GM12878 (cell line): ENCODE measurements around the gene BRCA1. TPM values are rescaled to one million over a fixed set of nuclear protein-coding genes. Genes with fewer than 3 reads are reported as not detected.

Experiments
- ATAC-seq: fragments of 200-7000 bp; cut with Tn5 transposase; 3 replicates; pipeline ENCODE4 v1.9.1; 2020; ENCODE audit warnings: mild to moderate bottlenecking, moderate library complexity
- BruUV-seq: library from RNA; stranded (reverse); fragments of 400-500 nt; replicated peaks from 2 replicates; lab custom pipeline; 2021; lab: Mats Ljungman, UMichigan
- CTCF ChIA-PET: fragments of 300-600 bp; sonication (Branson Sonifier 250); formaldehyde crosslinking; extraction: SDS; loops from one replicate; lab custom pipeline; 2021; ENCODE audit warnings: inconsistent platforms; lab: Yijun Ruan, JAX
- POLR2A ChIA-PET: fragments of 350-600 bp; formaldehyde crosslinking; extraction: SDS; loops from one replicate; lab custom pipeline; 2021; ENCODE audit warnings: inconsistent platforms; lab: Charles Lee
- RAD21 ChIA-PET: fragments of 300-600 bp; sonication (Branson Sonifier 250); formaldehyde crosslinking; loops from one replicate; lab custom pipeline; 2023; ENCODE audit warnings: antibody characterized with exemption; ENCODE audit not compliant: unreplicated experiment; lab: Charles Lee
- SMC1A ChIA-PET: fragments of 300-600 bp; sonication (Branson Sonifier 250); formaldehyde crosslinking; loops from one replicate; lab custom pipeline; 2023; ENCODE audit not compliant: unreplicated experiment, uncharacterized antibody; lab: Charles Lee
- DNase-seq: peaks from one replicate; pipeline ENCODE4 v3.0.0-alpha.2; 2011; ENCODE audit warnings: low read depth, low spot score
- FAIRE-seq: peaks from 3 replicates; lab custom pipeline; 2011; peaks lifted over from hg19 to GRCh38; lab: Jason Lieb, UNC
- H2AFZ ChIP-seq: 2 replicates; pipeline ENCODE4 v1.6.0; 2011; ENCODE audit warnings: low read depth, low read length, control low read depth; ENCODE audit not compliant: control insufficient read depth
- H3K27ac ChIP-seq: 2 replicates; pipeline ENCODE4 v1.5.1; 2011; ENCODE audit warnings: control low read depth; ENCODE audit not compliant: control insufficient read depth, insufficient read depth
- H3K27me3 ChIP-seq, 2 experiments: replicated peaks in 1 of 2; 2 replicates each; pipeline versions ENCODE4 v1.6.0 to v1.6.1; 2011; ENCODE audit warnings: low read length in 1 of 2; ENCODE audit not compliant: control insufficient read depth in 2 of 2, insufficient read depth in 2 of 2
- H3K36me3 ChIP-seq, 2 experiments: 2 replicates each; pipeline ENCODE4 v1.5.1; 2011; ENCODE audit warnings: low read length in 1 of 2; ENCODE audit not compliant: control insufficient read depth in 2 of 2, insufficient read depth in 2 of 2
- H3K4me1 ChIP-seq: 2 replicates; pipeline ENCODE4 v1.6.1; 2011; ENCODE audit warnings: mild to moderate bottlenecking, low read length, moderate library complexity, mixed read lengths; ENCODE audit not compliant: control insufficient read depth, insufficient read depth
- H3K4me2 ChIP-seq: 2 replicates; pipeline ENCODE4 v1.6.0; 2011; ENCODE audit warnings: control low read depth; ENCODE audit not compliant: control insufficient read depth, insufficient read depth
- H3K4me3 ChIP-seq: fragments of 200-600 bp; sonication (generic); 2 replicates; pipeline ENCODE4 v1.5.1; 2016
- H3K79me2 ChIP-seq: 2 replicates; pipeline ENCODE4 v1.6.0; 2011; ENCODE audit warnings: low read length; ENCODE audit not compliant: control insufficient read depth, insufficient read depth
- H3K9ac ChIP-seq: 2 replicates; pipeline ENCODE4 v1.8.0; 2011; ENCODE audit warnings: low read length, control low read depth, mixed read lengths; ENCODE audit not compliant: control insufficient read depth, insufficient read depth
- H3K9me3 ChIP-seq: replicated peaks from 3 replicates; pipeline ENCODE4 v1.5.1; 2011; ENCODE audit warnings: mild to moderate bottlenecking, low read length; ENCODE audit not compliant: control insufficient read depth, insufficient read depth
- H4K20me1 ChIP-seq: 2 replicates; pipeline ENCODE4 v1.6.0; 2011; ENCODE audit not compliant: control insufficient read depth, insufficient read depth
- ATF7 ChIP-seq: fragments of 450-650 bp; IDR thresholded peaks from 2 replicates; pipeline ENCODE4 v1.6.1; 2016; ENCODE audit warnings: low read depth, mild to moderate bottlenecking
- BCL11A ChIP-seq: IDR thresholded peaks from 2 replicates; pipeline ENCODE4 v1.6.1; 2011; ENCODE audit warnings: low read depth, low read length
- EGR1 ChIP-seq, 2 experiments: IDR thresholded peaks; 1 replicate in 1 of 2; 2 replicates in 1 of 2; pipeline ENCODE4 v1.6.1; 2011 to 2012; ENCODE audit warnings: low read depth in 2 of 2, low read length in 2 of 2, borderline replicate concordance in 1 of 2, mild to moderate bottlenecking in 1 of 2, moderate library complexity in 1 of 2
- FOXK2 ChIP-seq: fragments of 450-650 bp; IDR thresholded peaks from 2 replicates; pipeline ENCODE4 v1.6.1; 2017; ENCODE audit warnings: mild to moderate bottlenecking, moderate library complexity
- HDAC2 ChIP-seq: fragments of 200-600 bp; sonication (generic); IDR thresholded peaks from 2 replicates; pipeline ENCODE4 v1.6.1; 2017
- HDAC6 ChIP-seq: fragments of 200-600 bp; sonication (generic); IDR thresholded peaks from one replicate; pipeline ENCODE4 v1.8.0; 2017; ENCODE audit warnings: antibody characterized with exemption; ENCODE audit not compliant: unreplicated experiment
- HDGF ChIP-seq: fragments of 450-650 bp; IDR thresholded peaks from 2 replicates; pipeline ENCODE4 v1.6.1; 2016; ENCODE audit warnings: antibody characterized with exemption
- IKZF2 ChIP-seq, 2 experiments: fragments of 450-650 bp; IDR thresholded peaks; 2 replicates each; pipeline ENCODE4 v1.6.1; 2017; ENCODE audit warnings: mild to moderate bottlenecking in 2 of 2, moderate library complexity in 2 of 2
- MXI1 ChIP-seq: fragments of 150-350 bp; IDR thresholded peaks from 2 replicates; pipeline ENCODE4 v1.6.1; 2011; ENCODE audit warnings: low read depth, mild to moderate bottlenecking, inconsistent platforms, low read length, improper control_type of control experiment
- NFYB ChIP-seq: IDR thresholded peaks from 2 replicates; pipeline ENCODE4 v1.6.1; 2011; ENCODE audit warnings: low read depth, mild to moderate bottlenecking, low read length, improper control_type of control experiment, moderate library complexity; ENCODE audit not compliant: insufficient read depth
- NR2C2 ChIP-seq: IDR thresholded peaks from 2 replicates; pipeline ENCODE4 v1.6.1; 2011; ENCODE audit warnings: borderline replicate concordance, low read depth; ENCODE audit not compliant: control insufficient read depth, insufficient read length
- SMARCA5 ChIP-seq: fragments of 450-650 bp; IDR thresholded peaks from 2 replicates; pipeline ENCODE4 v1.6.1; 2017; ENCODE audit warnings: mild to moderate bottlenecking
- SREBF2 ChIP-seq: IDR thresholded peaks from 2 replicates; pipeline ENCODE4 v1.6.1; 2012; ENCODE audit warnings: mild to moderate bottlenecking, low read length
- ZNF217 ChIP-seq: fragments of 450-650 bp; IDR thresholded peaks from 2 replicates; pipeline ENCODE4 v1.6.1; 2017; ENCODE audit warnings: antibody characterized with exemption, mild to moderate bottlenecking
- ZNF384 ChIP-seq: IDR thresholded peaks from 2 replicates; pipeline ENCODE4 v1.6.1; 2012; ENCODE audit warnings: low read depth, mild to moderate bottlenecking, low read length, improper control_type of control experiment, borderline replicate concordance
- WGBS: methylation state at CpG from one replicate; pipeline ENCODE4 v1.1.6; 2016; ENCODE audit warnings: low lambda C conversion rate; ENCODE audit not compliant: insufficient replicate concordance, insufficient coverage; ENCODE audit errors: missing lambda C conversion rate; 5-methylcytosine and 5-hydroxymethylcytosine counted together
- in situ Hi-C: fragments of 300-500 bp; cut with MboI; formaldehyde crosslinking; loops from 9 replicates; pipeline ENCODE4 v1.14.3; 2018; ENCODE audit warnings: mixed read lengths
- intact Hi-C: fragments of 100-400 bp; cut with micrococcal nuclease; formaldehyde crosslinking; loops from one replicate; pipeline ENCODE4 v1.14.2; 2022; ENCODE audit not compliant: unreplicated experiment
- polyA plus RNA-seq, 11 experiments: library from polyadenylated mRNA; depleted of rRNA in 4 of 11; unstranded in 6 of 11; stranded (reverse) in 5 of 11; fragments of >200 nt; fragmentation: Nextera tagmentation in 4 of 11; fragmentation: Illumina TruSeq in 1 of 11; extraction: Ambion mirVana in 4 of 11; extraction: Trizol in 1 of 11; gene quantifications; 1 replicate in 1 of 11; 2 replicates in 10 of 11; pipeline versions ENCODE4 v1.2.1 to v1.2.3, GENCODE V29; 2011 to 2016; ENCODE audit warnings: inconsistent platforms in 2 of 11, missing spikeins in 2 of 11, low read depth in 1 of 11
- total RNA-seq, 4 experiments: library from RNA; depleted of rRNA in 3 of 4; stranded (reverse); fragments of >200 nt in 3 of 4; fragmentation: Illumina TruSeq in 1 of 4; extraction: Trizol in 1 of 4; gene quantifications; 2 replicates each; pipeline versions ENCODE4 v1.2.1 to v1.2.3, GENCODE V29; 2013 to 2021
- TF ChIP-seq, protein P1 (sequence below): IDR thresholded peaks from 2 replicates; pipeline ENCODE4 v1.6.1; 2011; ENCODE audit warnings: low read depth, mild to moderate bottlenecking, low read length, moderate library complexity, borderline replicate concordance; ENCODE audit errors: extremely low read depth
- TF ChIP-seq, protein P2 (sequence below): fragments of 450-650 bp; formaldehyde crosslinking; IDR thresholded peaks from 2 replicates; pipeline ENCODE4 v1.4.0; 2020; ENCODE audit warnings: mild to moderate bottlenecking, moderate library complexity

Gene BRCA1
- total and polyA plus RNA-seq, 10 of the 15 experiments (the other 5 are each of a cell fraction or from before 2014, with no cell fraction given): 16.8 to 71.2 (median 44.2) TPM

DNA sequence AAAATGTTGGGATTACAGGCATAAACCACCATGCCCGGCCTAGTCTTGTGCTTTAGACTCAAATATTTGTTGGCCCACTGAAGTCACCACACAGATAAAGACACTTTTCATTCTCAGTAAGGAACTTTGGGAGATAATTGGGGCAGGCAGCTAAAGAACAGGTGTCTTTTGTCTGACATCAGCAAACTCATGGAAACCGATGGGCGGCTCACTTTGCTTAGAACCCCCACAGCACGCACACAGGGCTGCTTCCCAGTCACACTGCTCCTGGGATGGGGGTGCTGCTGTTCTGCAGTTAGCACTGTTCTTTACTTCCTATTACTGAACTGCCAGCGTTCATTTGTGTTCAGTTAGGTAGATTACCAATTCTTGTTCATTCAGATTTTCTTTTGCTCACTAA, 18.0 kb upstream of the BRCA1 start:
- BruUV-seq: no TSS peak

More for the DNA sequence above, 18.0 kb upstream of the BRCA1 start:
- Histone ChIP-seq H3K4me3 (no peak overlapping the region), H3K9me3 (no peaks in the 10 kb centered on the region), H4K20me1 (no peaks in the 10 kb centered on the region), H3K36me3 (no peaks in the 10 kb centered on the region; a peak in 1 of 4 replicates), H3K9ac (no peak overlapping the region), H3K27me3 (no peaks in the 10 kb centered on the region), H3K27ac (no peak overlapping the region), H2AFZ (no peak overlapping the region), H3K79me2 (no peaks in the 10 kb centered on the region), H3K4me2 (no peak overlapping the region), H3K4me1 (no peaks in the 10 kb centered on the region)
- in situ Hi-C loops (no loop called here), intact Hi-C loops (no loop called here)
- ChIA-PET SMC1A (no interaction called here), RAD21 (no interaction called here), CTCF (no interaction called here), POLR2A (interaction anchor here (0.6 kb wide), 1 partner anchor 15 kb away, joined by 4 read pairs; no protein-coding TSS in a partner anchor)
- WGBS: 89% methylated on average over 5 of the region's 5 CpGs
- DNase-seq (no peak), FAIRE-seq (no peak), ATAC-seq (no peak)
- no peak for TF ChIP-seq MXI1
- TF ChIP-seq HDGF: no peak
- TF ChIP-seq HDAC6: no peak
- no peak for TF ChIP-seq SREBF2
- TF ChIP-seq, protein P1, sequence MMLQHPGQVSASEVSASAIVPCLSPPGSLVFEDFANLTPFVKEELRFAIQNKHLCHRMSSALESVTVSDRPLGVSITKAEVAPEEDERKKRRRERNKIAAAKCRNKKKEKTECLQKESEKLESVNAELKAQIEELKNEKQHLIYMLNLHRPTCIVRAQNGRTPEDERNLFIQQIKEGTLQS: no peak
- no peak for TF ChIP-seq NFYB
- TF ChIP-seq, protein P2, sequence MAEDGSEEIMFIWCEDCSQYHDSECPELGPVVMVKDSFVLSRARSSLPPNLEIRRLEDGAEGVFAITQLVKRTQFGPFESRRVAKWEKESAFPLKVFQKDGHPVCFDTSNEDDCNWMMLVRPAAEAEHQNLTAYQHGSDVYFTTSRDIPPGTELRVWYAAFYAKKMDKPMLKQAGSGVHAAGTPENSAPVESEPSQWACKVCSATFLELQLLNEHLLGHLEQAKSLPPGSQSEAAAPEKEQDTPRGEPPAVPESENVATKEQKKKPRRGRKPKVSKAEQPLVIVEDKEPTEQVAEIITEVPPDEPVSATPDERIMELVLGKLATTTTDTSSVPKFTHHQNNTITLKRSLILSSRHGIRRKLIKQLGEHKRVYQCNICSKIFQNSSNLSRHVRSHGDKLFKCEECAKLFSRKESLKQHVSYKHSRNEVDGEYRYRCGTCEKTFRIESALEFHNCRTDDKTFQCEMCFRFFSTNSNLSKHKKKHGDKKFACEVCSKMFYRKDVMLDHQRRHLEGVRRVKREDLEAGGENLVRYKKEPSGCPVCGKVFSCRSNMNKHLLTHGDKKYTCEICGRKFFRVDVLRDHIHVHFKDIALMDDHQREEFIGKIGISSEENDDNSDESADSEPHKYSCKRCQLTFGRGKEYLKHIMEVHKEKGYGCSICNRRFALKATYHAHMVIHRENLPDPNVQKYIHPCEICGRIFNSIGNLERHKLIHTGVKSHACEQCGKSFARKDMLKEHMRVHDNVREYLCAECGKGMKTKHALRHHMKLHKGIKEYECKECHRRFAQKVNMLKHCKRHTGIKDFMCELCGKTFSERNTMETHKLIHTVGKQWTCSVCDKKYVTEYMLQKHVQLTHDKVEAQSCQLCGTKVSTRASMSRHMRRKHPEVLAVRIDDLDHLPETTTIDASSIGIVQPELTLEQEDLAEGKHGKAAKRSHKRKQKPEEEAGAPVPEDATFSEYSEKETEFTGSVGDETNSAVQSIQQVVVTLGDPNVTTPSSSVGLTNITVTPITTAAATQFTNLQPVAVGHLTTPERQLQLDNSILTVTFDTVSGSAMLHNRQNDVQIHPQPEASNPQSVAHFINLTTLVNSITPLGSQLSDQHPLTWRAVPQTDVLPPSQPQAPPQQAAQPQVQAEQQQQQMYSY (CRISPR knock-in tag): no peak
- no peak for TF ChIP-seq NR2C2
- TF ChIP-seq IKZF2 (IDR thresholded peaks at IDR 0.05): no peak
- TF ChIP-seq FOXK2: no peak
- no peak for TF ChIP-seq ZNF384
- no peak for TF ChIP-seq SMARCA5
- TF ChIP-seq ZNF217: no peak
- TF ChIP-seq BCL11A: no peak
- no peak for TF ChIP-seq ATF7
- no peak for TF ChIP-seq HDAC2
- no peak for TF ChIP-seq EGR1 (IDR thresholded peaks at IDR 0.05; ENCODE audit: borderline replicate concordance in 1 of 2, low read depth in 2 of 2, low read length in 2 of 2)
